ENCODE measurements around the gene HBG1.

Gene HBG1

DNA sequence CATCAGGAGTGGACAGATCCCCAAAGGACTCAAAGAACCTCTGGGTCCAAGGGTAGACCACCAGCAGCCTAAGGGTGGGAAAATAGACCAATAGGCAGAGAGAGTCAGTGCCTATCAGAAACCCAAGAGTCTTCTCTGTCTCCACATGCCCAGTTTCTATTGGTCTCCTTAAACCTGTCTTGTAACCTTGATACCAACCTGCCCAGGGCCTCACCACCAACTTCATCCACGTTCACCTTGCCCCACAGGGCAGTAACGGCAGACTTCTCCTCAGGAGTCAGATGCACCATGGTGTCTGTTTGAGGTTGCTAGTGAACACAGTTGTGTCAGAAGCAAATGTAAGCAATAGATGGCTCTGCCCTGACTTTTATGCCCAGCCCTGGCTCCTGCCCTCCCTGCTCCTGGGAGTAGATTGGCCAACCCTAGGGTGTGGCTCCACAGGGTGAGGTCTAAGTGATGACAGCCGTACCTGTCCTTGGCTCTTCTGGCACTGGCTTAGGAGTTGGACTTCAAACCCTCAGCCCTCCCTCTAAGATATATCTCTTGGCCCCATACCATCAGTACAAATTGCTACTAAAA, 22.8 kb downstream of the HBG1 start, which contains the start of gene HBB:
Gene HBB, minus strand, starts transcription at position 340 of the 579 bp plus-strand sequence. Its CDS starts 50 bp downstream, at position 290.
- H3K36me3 ChIP-seq = no peaks in the 10 kb centered on the region
- no peaks in the 10 kb centered on the region for H3K4me1 ChIP-seq (ENCODE audit: control insufficient read depth in 1 of 2, insufficient read depth in 1 of 2, low read depth in 1 of 2, low read length in 1 of 2)
- H3K4me3 ChIP-seq (ENCODE audit: low read depth in 1 of 2, low read length in 1 of 2) = no peak within 1 kb of the TSS
- TF ChIP-seq, protein P1, sequence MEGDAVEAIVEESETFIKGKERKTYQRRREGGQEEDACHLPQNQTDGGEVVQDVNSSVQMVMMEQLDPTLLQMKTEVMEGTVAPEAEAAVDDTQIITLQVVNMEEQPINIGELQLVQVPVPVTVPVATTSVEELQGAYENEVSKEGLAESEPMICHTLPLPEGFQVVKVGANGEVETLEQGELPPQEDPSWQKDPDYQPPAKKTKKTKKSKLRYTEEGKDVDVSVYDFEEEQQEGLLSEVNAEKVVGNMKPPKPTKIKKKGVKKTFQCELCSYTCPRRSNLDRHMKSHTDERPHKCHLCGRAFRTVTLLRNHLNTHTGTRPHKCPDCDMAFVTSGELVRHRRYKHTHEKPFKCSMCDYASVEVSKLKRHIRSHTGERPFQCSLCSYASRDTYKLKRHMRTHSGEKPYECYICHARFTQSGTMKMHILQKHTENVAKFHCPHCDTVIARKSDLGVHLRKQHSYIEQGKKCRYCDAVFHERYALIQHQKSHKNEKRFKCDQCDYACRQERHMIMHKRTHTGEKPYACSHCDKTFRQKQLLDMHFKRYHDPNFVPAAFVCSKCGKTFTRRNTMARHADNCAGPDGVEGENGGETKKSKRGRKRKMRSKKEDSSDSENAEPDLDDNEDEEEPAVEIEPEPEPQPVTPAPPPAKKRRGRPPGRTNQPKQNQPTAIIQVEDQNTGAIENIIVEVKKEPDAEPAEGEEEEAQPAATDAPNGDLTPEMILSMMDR (IDR thresholded peaks at IDR 0.05) = no peak
- no peaks in the 10 kb centered on the region for H3K9me3 ChIP-seq
- H3K27me3 ChIP-seq = no peaks in the 10 kb centered on the region
- H3K27ac ChIP-seq = no peak within 1 kb of the TSS

DNA sequence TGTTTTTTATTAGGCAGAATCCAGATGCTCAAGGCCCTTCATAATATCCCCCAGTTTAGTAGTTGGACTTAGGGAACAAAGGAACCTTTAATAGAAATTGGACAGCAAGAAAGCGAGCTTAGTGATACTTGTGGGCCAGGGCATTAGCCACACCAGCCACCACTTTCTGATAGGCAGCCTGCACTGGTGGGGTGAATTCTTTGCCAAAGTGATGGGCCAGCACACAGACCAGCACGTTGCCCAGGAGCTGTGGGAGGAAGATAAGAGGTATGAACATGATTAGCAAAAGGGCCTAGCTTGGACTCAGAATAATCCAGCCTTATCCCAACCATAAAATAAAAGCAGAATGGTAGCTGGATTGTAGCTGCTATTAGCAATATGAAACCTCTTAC, 24.2 kb downstream of the HBG1 start:
- H3K4me1 ChIP-seq (ENCODE audit: control insufficient read depth in 1 of 2, insufficient read depth in 1 of 2, low read depth in 1 of 2, low read length in 1 of 2) = no peaks in the 10 kb centered on the region

DNA sequence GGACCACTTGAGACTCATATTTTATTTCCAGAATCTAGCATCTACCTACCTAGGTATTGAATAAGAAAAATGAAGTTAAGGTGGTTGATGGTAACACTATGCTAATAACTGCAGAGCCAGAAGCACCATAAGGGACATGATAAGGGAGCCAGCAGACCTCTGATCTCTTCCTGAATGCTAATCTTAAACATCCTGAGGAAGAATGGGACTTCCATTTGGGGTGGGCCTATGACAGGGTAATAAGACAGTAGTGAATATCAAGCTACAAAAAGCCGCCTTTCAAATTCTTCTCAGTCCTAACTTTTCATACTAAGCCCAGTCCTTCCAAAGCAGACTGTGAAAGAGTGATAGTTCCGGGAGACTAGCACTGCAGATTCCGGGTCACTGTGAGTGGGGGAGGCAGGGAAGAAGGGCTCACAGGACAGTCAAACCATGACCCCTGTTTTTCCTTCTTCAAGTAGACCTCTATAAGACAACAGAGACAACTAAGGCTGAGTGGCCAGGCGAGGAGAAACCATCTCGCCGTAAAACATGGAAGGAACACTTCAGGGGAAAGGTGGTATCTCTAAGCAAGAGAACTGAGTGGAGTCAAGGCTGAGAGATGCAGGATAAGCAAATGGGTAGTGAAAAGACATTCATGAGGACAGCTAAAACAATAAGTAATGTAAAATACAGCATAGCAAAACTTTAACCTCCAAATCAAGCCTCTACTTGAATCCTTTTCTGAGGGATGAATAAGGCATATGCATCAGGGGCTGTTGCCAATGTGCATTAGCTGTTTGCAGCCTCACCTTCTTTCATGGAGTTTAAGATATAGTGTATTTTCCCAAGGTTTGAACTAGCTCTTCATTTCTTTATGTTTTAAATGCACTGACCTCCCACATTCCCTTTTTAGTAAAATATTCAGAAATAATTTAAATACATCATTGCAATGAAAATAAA, 24.8 kb downstream of the HBG1 start:
- Histone ChIP-seq H3K36me3 (no peaks in the 10 kb centered on the region), H3K27ac (no peak overlapping the region), H3K4me3 (ENCODE audit: low read depth in 1 of 2, low read length in 1 of 2) (no peak overlapping the region)

More for the DNA sequence above, 24.2 kb downstream of the HBG1 start:
- H3K27me3 ChIP-seq = no peaks in the 10 kb centered on the region
- no peaks in the 10 kb centered on the region for H3K36me3 ChIP-seq
- TF ChIP-seq, protein P1 (IDR thresholded peaks at IDR 0.05) = no peak
- H3K27ac ChIP-seq = no peak overlapping the region
- no peak overlapping the region for H3K4me3 ChIP-seq (ENCODE audit: low read depth in 1 of 2, low read length in 1 of 2)
- no peaks in the 10 kb centered on the region for H3K9me3 ChIP-seq

DNA sequence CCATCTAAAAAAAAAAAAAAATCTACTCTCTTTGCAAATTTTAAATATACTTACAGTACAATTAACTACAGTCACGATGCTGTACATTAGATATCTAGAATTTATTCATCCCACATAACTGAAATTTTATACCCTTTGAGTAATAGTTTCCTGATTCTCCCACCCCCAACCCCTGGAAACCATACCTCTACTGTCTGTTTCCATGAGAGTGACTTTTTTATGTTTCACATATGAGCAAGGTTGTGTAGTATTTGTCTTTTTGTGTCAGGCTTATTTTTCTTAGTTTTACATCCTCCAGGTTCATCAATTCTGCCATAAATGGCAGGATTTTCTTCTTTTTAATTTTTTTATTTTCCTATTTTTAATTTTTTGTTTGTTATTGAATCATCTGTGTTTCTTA, 26.0 kb downstream of the HBG1 start:
- no peaks in the 10 kb centered on the region for H3K36me3 ChIP-seq
- H3K27ac ChIP-seq = no peak overlapping the region
- no peaks in the 10 kb centered on the region for H3K27me3 ChIP-seq
- H3K4me3 ChIP-seq (ENCODE audit: low read depth in 1 of 2, low read length in 1 of 2) = no peak overlapping the region
- H3K4me1 ChIP-seq (ENCODE audit: control insufficient read depth in 1 of 2, insufficient read depth in 1 of 2, low read depth in 1 of 2, low read length in 1 of 2) = no peaks in the 10 kb centered on the region
- no peaks in the 10 kb centered on the region for H3K9me3 ChIP-seq
- TF ChIP-seq, protein P1 (IDR thresholded peaks at IDR 0.05) = no peak

More for the DNA sequence above, 24.8 kb downstream of the HBG1 start:
- TF ChIP-seq, protein P1 (IDR thresholded peaks at IDR 0.05) = no peak
- Histone ChIP-seq H3K4me1 (ENCODE audit: control insufficient read depth in 1 of 2, insufficient read depth in 1 of 2, low read depth in 1 of 2, low read length in 1 of 2) (no peaks in the 10 kb centered on the region), H3K27me3 (no peaks in the 10 kb centered on the region), H3K9me3 (no peaks in the 10 kb centered on the region)

DNA sequence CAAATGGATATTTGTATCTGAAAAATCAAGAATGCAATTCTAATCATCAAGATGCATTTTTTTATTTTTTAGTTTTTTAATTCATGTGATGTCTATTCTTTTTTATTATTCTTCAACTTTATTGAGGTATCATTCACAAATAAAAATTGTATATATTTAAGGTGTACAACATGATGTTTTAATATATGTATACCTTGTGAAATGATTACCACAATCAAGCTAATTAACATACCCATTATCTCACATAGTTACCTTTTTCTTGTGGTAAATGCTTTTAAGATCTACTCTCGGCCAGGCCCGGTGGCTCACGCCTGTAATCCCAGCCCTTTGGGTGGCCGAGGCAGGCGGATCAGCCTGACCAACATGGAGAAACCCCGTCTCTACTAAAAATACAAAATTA, 26.5 kb downstream of the HBG1 start:
- H3K4me3 ChIP-seq (ENCODE audit: low read depth in 1 of 2, low read length in 1 of 2) = no peak overlapping the region
- H3K4me1 ChIP-seq (ENCODE audit: control insufficient read depth in 1 of 2, insufficient read depth in 1 of 2, low read depth in 1 of 2, low read length in 1 of 2) = no peaks in the 10 kb centered on the region
- H3K36me3 ChIP-seq = no peaks in the 10 kb centered on the region
- H3K9me3 ChIP-seq = no peaks in the 10 kb centered on the region
- TF ChIP-seq, protein P1 (IDR thresholded peaks at IDR 0.05) = no peak
- H3K27ac ChIP-seq = no peak overlapping the region
- no peaks in the 10 kb centered on the region for H3K27me3 ChIP-seq

All from neutrophil (primary cell).